GM10266 (cell line): ENCODE results near the gene TCEANC2.
"Not testable (repeated sequence)": the region's sequence is repeated elsewhere in the genome, so short reads cannot be mapped to it uniquely, and the experiment has no call there.

Experiments used
- DNase-seq: peaks from one replicate; pipeline ENCODE4 v3.0.0; 2012; ENCODE audit errors: extremely low spot score
- TF ChIP-seq, protein P1 (sequence below): IDR thresholded peaks from 2 replicates; pipeline ENCODE4 v1.5.1; 2012; ENCODE audit warnings: mild to moderate bottlenecking, low read depth; ENCODE audit not compliant: control insufficient read depth, insufficient read depth; ENCODE audit errors: missing control alignments

The TCEANC2 gene

DNA sequence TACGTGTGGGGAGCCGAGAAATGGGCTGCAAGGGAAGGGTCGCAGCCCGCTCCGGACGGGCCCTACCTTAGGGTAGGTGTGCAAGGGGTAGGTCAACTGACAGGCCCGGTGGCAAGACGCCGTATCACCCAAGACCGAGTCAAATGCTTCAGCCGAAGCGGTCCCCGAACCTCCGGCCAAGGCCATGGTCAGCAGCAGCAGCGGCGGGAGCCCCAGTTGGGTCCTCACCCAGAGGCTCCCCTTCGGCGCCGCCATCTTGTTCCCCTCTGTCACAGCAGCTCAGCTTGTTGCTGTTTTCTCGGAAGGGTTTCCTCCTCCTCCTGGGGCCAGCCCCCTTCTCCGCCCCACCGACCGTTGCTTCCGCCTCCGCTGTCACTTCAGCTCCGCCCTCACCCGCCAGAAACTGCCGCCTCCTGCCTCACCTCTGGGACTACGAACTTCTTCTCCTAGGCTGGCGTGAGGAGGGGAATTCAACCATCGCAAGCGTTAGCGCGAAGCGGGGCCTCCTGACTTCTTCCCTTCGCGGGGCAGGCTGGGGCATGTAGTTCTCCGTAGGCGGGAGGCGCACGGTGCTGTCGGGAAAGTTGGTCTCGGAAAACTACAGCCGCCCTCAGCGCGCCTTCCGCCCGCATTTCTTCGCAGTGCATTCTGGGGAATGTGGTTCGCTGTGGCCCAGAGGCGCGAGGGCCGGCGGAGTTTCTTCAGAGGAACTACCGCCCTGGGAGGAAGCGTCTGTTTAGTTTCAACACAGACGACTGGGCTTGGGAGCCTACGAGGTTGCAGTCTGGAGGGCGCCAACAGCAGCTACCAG, at the start of gene TCEANC2, which contains the start of gene TMEM59:
TCEANC2 (plus strand) TSS at position 675 of the 811 bp plus-strand sequence. CDS start 815 bp downstream, outside the sequence.
TMEM59 (minus strand) TSS at position 271 of the 811 bp plus-strand sequence; CDS start at position 255, 16 bp downstream.
- TF ChIP-seq, protein P1, sequence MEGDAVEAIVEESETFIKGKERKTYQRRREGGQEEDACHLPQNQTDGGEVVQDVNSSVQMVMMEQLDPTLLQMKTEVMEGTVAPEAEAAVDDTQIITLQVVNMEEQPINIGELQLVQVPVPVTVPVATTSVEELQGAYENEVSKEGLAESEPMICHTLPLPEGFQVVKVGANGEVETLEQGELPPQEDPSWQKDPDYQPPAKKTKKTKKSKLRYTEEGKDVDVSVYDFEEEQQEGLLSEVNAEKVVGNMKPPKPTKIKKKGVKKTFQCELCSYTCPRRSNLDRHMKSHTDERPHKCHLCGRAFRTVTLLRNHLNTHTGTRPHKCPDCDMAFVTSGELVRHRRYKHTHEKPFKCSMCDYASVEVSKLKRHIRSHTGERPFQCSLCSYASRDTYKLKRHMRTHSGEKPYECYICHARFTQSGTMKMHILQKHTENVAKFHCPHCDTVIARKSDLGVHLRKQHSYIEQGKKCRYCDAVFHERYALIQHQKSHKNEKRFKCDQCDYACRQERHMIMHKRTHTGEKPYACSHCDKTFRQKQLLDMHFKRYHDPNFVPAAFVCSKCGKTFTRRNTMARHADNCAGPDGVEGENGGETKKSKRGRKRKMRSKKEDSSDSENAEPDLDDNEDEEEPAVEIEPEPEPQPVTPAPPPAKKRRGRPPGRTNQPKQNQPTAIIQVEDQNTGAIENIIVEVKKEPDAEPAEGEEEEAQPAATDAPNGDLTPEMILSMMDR: no peak
- DNase-seq: peak; percentile 86

DNA sequence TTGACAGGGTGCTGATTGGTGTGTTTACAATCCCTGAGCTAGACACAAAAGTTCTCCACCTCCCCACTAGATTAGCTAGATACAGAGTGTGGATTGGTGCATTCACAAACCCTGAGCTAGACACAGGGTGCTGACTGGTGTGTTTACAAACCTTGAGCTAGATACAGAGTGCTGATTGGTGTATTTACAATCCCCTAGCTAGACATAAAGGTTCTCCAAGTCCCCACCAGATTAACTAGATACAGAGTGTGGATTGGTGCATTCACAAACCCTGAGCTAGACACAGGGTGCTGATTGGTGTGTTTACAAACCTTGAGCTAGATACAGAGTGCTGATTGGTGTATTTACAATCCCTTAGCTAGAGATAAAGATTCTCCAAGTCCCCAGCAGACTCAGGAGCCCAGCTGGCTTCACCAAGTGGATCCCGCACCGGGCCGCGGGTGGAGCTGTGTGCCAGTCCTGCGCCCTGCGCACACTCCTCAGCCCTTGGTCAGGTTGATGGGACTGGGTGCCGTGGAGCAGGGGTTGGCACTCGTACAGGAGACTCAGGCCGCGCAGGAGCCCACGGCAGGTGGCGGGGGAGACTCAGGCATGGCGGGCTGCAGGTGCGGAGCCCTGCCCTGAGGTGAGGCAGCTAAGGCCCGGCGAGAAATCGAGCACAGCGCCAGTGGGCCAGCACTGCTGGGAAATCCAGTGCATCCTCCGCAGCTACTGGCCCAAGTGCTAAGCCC, 49.5 kb upstream of the TCEANC2 start:
- DNase-seq: not testable (repeated sequence)

DNA sequence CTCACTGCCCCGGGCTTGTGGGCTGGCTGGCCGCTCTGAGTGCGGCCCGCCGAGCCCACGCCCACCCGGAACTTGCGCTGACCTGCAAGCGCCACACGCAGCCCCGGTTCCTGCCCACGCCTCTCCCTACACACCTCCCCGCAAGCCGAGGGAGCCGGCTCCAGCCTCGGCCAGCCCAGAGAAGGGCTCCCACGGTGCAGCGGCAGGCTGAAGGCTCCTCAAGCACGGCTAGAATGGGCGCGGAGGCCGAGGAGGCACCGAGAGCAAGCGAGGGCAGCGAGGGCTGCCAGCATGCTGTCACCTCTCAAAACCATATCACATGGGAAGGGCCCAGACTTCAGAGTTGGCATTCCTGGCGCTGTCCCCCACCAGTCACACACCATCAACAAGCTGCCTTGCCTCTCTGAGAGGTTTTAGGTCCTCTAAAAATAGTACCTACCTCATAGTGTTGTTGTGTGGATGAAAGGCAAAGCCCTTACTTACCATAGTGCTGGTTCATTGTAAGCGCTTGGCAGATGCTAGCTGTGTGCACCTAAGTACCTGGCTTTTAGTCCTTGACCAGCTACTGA, 48.8 kb upstream of the TCEANC2 start:
- DNase-seq: no peak
- TF ChIP-seq, protein P1: no peak

DNA sequence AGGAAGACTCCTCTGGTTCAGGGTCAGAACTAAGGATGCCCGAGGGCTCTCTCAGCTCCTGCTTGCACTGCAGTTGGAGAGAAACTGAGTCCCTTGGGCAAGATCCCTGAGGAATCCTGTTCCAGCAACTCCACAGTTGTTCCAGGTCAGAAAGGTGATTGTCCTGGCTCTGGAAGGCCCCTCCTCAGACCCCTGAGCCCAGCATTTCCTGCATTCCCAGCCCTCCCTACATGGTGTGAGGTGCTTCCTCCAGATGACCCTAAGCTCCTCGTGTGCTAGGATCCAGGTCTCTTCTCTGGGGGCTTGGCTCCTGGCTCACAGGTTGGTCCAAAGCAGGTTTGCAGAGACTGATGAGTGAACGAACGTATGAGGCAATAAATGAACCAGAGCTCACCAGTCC, 46.9 kb upstream of the TCEANC2 start:
- no peak for DNase-seq
- TF ChIP-seq, protein P1: no peak

DNA sequence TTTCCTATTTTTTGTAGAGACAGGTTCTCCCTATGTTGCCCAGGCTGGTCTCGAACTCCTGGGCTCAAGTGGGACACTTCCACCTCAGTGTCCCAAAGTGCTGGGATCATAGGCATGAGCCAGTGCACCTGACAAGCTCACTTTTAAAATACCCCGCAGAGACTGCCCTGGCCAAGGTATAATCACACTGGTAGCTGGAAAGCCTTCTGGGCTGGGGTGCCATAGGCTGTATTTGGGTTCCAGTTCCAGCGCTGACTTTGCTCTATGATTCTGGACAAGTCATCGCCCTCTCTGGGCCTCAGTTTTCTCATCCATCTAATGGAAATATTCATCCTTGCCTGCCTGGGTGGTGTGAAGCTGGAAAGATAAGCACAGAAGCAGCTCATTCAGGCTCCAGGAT, 45.8 kb upstream of the TCEANC2 start:
- TF ChIP-seq, protein P1: no peak
- no peak for DNase-seq

DNA sequence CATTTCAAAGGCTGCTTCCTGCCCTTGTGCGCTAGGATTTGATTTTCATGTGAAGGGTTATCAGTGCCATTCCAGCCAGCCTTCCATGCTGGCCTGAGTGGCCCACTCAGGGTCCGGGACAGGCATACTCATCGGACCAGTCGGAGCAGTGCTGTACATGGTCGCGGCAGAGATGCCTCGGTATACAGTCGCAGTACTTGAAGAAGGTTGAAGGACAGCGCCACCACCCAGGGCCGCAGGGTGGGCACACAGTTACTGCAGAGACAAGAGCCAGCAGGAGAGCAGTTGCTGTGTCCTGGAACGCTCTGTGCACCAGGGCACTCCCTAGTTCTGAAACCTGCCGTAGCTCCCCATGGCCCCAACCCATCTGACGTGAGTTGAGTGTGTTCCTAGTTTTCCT, 44.5 kb upstream of the TCEANC2 start:
- no peak for DNase-seq
- TF ChIP-seq, protein P1: no peak

DNA sequence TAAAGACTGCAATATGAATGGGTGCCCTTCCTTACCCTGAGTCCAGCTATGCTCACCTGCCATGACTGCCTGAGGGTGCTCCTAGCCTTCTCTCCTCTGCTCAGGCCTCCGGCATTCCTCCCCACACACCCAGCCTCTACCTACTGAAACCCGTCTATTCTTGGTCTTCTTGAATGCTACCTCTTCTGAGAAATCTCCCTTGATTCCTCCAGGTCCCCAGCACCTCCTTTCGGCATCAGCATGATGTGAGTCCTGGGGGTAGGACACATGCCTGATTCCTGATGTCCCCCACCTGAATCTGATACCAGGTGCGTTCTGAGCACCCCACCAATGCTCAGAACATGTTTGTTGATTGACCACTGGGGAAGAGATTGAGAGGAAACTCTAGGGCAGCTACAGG, 44.0 kb upstream of the TCEANC2 start:
- DNase-seq: no peak
- TF ChIP-seq, protein P1: no peak
